ENCODE data around the gene DOCK7. TPM values are rescaled to one million over a fixed set of nuclear protein-coding genes. Genes with fewer than 3 reads are reported as not detected.
"Not testable (repeated sequence)": the region's sequence is repeated elsewhere in the genome, so short reads cannot be mapped to it uniquely, and the experiment has no call there.

The DOCK7 gene
- total RNA-seq, 1 donor from 2014 or later = 28.0 TPM

- Mint-ChIP-seq H3K4me1 (ENCODE audit: unreplicated experiment) (peaks cover 4% of the 10 kb centered on the region), H3K4me3 (ENCODE audit: unreplicated experiment) (no peak overlapping the region), H3K36me3 (ENCODE audit: low read depth, unreplicated experiment) (no peaks in the 10 kb centered on the region), H3K9me3 (ENCODE audit: unreplicated experiment) (no peaks in the 10 kb centered on the region), H3K27me3 (ENCODE audit: unreplicated experiment) (no peaks in the 10 kb centered on the region), H3K27ac (ENCODE audit: unreplicated experiment) (no peak overlapping the region)
- TF ChIP-seq, protein P1, sequence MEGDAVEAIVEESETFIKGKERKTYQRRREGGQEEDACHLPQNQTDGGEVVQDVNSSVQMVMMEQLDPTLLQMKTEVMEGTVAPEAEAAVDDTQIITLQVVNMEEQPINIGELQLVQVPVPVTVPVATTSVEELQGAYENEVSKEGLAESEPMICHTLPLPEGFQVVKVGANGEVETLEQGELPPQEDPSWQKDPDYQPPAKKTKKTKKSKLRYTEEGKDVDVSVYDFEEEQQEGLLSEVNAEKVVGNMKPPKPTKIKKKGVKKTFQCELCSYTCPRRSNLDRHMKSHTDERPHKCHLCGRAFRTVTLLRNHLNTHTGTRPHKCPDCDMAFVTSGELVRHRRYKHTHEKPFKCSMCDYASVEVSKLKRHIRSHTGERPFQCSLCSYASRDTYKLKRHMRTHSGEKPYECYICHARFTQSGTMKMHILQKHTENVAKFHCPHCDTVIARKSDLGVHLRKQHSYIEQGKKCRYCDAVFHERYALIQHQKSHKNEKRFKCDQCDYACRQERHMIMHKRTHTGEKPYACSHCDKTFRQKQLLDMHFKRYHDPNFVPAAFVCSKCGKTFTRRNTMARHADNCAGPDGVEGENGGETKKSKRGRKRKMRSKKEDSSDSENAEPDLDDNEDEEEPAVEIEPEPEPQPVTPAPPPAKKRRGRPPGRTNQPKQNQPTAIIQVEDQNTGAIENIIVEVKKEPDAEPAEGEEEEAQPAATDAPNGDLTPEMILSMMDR (IDR thresholded peaks at IDR 0.05; ENCODE audit: unreplicated experiment) = no peak
- no peak for DNase-seq (ENCODE audit: low spot score)
Observed at GRCh38 chr1:62712336-62713243, 24.4 kb upstream of the DOCK7 start.

GRCh38 chr1:62707744-62708120 lies 19.5 kb upstream of the DOCK7 start:
- peaks cover 4% of the 10 kb centered on the region for H3K4me1 Mint-ChIP-seq (ENCODE audit: unreplicated experiment)
- no peaks in the 10 kb centered on the region for H3K27me3 Mint-ChIP-seq (ENCODE audit: unreplicated experiment)
- H3K9me3 Mint-ChIP-seq (ENCODE audit: unreplicated experiment) = no peaks in the 10 kb centered on the region
- H3K36me3 Mint-ChIP-seq (ENCODE audit: low read depth, unreplicated experiment) = no peaks in the 10 kb centered on the region
- H3K4me3 Mint-ChIP-seq (ENCODE audit: unreplicated experiment) = no peak overlapping the region
- TF ChIP-seq, protein P1 (IDR thresholded peaks at IDR 0.05; ENCODE audit: unreplicated experiment) = no peak
- DNase-seq (ENCODE audit: low spot score) = no peak
- H3K27ac Mint-ChIP-seq (ENCODE audit: unreplicated experiment) = no peak overlapping the region

DNA sequence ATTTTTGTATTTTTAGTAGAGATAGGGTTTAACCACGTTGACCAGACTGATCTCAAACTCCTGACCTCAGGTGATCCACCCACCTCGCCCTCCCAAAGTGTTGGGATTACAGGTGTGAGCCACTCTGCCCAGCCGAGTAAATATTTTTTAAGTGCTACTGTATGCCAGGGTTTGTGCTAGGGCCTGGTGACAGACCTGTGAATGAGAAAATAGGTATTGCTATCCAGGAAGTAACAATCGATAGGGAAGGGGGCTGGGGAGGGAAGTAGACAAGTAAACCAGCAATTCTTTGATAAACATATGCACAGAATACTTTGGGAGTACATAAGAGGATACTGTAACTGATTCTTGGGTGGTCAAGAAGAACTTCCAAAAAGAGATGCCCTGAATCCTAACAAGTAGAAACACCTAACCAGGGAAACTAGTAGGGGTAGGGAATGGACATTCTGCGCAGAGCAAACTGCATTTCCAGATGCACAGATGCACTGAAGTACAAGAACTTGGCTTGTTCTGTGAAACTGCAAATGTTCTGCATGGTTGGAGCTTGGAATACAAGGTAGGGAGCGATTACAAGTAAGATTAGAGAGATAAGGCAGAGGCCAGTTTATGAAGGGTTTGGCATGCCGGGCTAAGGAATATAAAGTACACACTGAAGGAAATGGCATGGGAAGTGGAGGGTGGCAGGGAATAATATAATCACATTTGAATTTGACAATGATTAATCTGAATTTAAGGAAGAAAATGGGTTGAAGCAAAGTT lies 19.0 kb upstream of the DOCK7 start:
- no peaks in the 10 kb centered on the region for H3K9me3 Mint-ChIP-seq (ENCODE audit: unreplicated experiment)
- no peak for DNase-seq (ENCODE audit: low spot score)
- no peaks in the 10 kb centered on the region for H3K36me3 Mint-ChIP-seq (ENCODE audit: low read depth, unreplicated experiment)
- H3K4me1 Mint-ChIP-seq (ENCODE audit: unreplicated experiment) = peaks cover 4% of the 10 kb centered on the region
- H3K27me3 Mint-ChIP-seq (ENCODE audit: unreplicated experiment) = no peaks in the 10 kb centered on the region
- H3K4me3 Mint-ChIP-seq (ENCODE audit: unreplicated experiment) = no peak overlapping the region
- TF ChIP-seq, protein P1 (IDR thresholded peaks at IDR 0.05; ENCODE audit: unreplicated experiment) = no peak
- no peak overlapping the region for H3K27ac Mint-ChIP-seq (ENCODE audit: unreplicated experiment)

- not testable (repeated sequence) for H3K27me3 Mint-ChIP-seq (ENCODE audit: unreplicated experiment); H3K27ac Mint-ChIP-seq (ENCODE audit: unreplicated experiment); H3K9me3 Mint-ChIP-seq (ENCODE audit: unreplicated experiment); H3K36me3 Mint-ChIP-seq (ENCODE audit: low read depth, unreplicated experiment); H3K4me3 Mint-ChIP-seq (ENCODE audit: unreplicated experiment); H3K4me1 Mint-ChIP-seq (ENCODE audit: unreplicated experiment); DNase-seq (ENCODE audit: low spot score)
Observed at GRCh38 chr1:62698161-62698560, 10.0 kb upstream of the DOCK7 start.

GRCh38 chr1:62694479-62694878 lies 6.3 kb upstream of the DOCK7 start:
- H3K4me1 Mint-ChIP-seq (ENCODE audit: unreplicated experiment) = peaks cover 10% of the 10 kb centered on the region

More at GRCh38 chr1:62694479-62694878, 6.3 kb upstream of the DOCK7 start:
- H3K9me3 Mint-ChIP-seq (ENCODE audit: unreplicated experiment); H3K4me3 Mint-ChIP-seq (ENCODE audit: unreplicated experiment); H3K27me3 Mint-ChIP-seq (ENCODE audit: unreplicated experiment); H3K27ac Mint-ChIP-seq (ENCODE audit: unreplicated experiment); H3K36me3 Mint-ChIP-seq (ENCODE audit: low read depth, unreplicated experiment); DNase-seq (ENCODE audit: low spot score): not testable (repeated sequence)

All from endothelial cell (in vitro differentiated cells).